GM12874 (cell line): ENCODE results near the gene RAB11FIP4.

ENCODE experiments used
- TF ChIP-seq, protein P1 (sequence below): IDR thresholded peaks from 2 replicates; pipeline ENCODE4 v1.5.1; 2011; ENCODE audit warnings: low read depth, mild to moderate bottlenecking, control low read depth, low read length, moderate library complexity; ENCODE audit not compliant: insufficient read depth

Gene RAB11FIP4

GRCh38 chr17:31558748-31559583 lies 167.5 kb downstream of the RAB11FIP4 start:
- TF ChIP-seq, protein P1, sequence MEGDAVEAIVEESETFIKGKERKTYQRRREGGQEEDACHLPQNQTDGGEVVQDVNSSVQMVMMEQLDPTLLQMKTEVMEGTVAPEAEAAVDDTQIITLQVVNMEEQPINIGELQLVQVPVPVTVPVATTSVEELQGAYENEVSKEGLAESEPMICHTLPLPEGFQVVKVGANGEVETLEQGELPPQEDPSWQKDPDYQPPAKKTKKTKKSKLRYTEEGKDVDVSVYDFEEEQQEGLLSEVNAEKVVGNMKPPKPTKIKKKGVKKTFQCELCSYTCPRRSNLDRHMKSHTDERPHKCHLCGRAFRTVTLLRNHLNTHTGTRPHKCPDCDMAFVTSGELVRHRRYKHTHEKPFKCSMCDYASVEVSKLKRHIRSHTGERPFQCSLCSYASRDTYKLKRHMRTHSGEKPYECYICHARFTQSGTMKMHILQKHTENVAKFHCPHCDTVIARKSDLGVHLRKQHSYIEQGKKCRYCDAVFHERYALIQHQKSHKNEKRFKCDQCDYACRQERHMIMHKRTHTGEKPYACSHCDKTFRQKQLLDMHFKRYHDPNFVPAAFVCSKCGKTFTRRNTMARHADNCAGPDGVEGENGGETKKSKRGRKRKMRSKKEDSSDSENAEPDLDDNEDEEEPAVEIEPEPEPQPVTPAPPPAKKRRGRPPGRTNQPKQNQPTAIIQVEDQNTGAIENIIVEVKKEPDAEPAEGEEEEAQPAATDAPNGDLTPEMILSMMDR = peak; percentile 69

DNA sequence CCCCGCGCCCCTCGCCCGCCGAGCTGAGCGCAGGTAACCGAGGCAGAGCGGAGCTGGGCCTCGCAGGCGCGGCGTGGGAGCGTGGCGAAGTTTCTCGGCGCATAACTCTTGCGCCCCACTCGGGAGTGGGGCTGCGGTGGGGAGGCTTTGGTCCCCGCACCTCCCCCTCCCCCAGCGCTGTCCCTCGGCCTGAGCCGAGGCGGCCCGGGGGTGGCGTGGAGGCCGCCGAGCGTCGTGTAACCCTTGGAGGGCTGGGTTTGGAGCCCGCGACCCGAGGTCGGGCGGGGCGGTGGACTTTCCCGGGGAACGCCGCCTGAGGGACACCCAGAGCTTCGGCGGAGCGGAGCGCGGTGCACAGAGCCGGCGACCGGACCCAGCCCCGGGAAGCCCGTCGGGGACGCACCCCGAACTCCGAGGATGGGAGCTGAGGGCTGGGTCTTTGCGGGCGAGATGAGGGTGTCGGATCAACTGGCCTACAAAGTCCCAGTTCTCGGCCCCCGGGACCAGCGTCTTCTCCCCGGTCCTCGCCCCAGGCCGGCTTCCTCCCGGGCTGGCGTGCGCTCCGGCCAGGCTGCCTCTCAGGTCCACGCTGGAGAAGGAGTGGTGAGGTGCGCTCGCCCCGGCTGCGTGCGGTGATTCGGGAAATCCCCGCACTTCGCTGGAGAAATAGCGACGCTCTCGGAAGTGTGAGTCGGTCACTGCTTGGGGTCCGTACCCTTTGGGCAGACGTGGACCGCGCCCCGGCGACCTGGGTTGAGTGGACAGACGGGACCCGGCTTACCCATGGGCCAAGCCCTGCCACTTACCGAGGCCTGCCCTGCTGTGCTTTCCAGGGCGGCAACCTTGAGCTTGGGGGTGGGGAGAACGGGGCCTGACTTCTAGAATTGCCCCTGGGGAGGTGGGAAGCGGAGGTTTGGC lies 168.4 kb downstream of the RAB11FIP4 start:
- TF ChIP-seq, protein P1 = no peak

DNA sequence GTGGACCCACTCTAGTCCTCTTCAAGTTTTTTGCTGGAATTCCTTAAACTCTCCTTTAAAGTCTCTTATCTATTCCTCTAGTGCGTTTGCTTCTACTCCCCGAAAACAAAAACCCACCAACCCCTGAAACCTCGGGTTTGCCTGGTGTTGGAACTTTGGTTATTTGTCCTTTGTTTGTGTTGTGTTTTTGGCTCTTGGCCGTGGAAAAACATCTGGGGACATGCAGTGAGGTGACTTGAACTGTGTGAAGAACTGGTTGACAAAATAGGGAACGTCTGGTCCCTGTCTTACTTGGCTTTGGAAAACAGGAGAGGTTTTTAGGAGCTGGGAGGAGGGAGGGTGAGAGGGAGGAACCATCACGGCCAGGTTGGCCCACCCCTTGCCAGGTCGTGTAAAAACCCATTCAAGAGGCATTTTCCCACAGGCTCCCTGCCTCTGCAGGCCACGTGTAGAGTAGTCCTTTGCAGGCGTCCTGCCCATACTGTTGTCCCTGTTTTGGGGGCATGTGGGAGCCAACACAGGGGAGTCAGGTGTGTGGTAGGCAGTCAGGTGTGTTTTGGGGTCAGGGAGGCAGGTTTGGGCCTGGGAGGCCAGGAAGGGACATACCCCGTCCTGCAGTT lies 169.3 kb downstream of the RAB11FIP4 start:
- TF ChIP-seq, protein P1 = no peak

DNA sequence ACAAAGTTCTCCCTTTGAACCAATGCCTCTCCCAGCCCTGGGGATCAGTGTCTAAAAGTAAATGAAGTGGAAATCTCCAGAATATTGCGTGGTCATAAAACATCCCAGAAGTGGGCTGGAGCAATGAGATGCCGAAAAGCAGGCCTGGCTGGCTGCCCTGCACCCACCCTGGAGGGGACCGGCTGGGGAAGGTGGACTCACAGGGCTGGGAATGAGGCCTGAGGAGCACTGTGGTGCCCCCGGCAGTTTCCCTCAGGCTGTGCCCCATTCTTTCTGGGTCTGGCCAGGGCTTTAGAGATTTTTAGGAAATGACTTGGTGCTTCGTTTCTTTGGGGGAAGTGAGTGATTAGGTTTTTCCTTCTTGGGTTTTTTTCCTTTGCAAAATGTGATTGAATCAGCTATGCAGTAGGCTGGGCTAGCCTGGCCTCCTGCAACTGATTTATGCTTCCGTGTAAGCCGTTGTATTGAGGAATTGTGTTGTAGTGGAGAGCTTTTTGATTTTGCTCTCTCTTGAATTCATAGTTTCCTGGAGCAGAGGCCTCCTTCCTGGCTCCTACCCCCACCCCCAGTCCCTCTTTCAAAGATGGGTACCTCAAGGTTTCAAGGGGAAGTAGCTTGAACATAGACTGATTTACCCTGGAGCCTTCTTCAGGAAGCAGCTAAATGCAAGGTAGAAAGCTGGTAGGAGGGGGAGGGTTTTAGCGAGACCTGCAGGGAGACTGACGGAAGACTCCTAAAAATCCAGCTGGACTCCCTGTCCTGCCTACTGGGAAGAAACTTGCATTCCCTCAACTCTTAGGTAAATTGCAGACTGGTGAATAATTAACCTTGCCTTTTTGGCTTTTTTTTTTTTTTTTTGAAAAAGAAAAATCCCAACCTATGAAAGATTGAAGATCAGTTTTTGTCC lies 170.2 kb downstream of the RAB11FIP4 start:
- TF ChIP-seq, protein P1 = no peak

DNA sequence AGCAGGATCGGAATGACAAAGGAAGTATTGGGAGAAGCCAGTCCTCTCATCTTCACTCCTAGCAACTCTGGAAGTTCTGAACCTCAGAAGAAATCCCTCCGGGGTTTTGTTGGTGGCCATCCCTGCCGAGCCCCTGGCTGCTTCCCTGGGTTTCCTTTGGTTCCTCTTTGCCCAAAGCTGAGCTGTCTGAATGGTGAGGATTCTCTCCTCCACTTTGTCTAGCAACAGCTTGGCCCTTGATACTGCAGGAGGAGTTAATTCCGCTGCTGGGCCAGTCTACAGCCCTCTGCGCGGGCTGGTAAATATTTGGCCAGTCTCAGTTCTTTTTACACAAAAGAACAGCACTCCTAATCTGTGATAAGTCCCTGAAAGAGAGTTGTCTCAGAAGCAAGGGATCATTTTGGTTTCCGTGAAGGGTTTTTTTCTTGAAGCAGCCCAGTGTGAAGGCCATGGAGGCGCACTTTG lies 170.9 kb downstream of the RAB11FIP4 start:
- TF ChIP-seq, protein P1 = no peak

GRCh38 chr17:31564291-31564690 lies 172.8 kb downstream of the RAB11FIP4 start:
- TF ChIP-seq, protein P1 = no peak
